WTC11 (cell line): Measurements from ENCODE around the gene VAMP1.

Experiments used
- IRF2 ChIP-seq: sonication (generic); formaldehyde crosslinking; IDR thresholded peaks from 2 replicates; pipeline ENCODE4 v1.8.0; 2022; ENCODE audit warnings: low read depth, missing genetic modification reagents, borderline replicate concordance
- JUN ChIP-seq: sonication (generic); formaldehyde crosslinking; IDR thresholded peaks from 2 replicates; pipeline ENCODE4 v1.8.0; 2023; ENCODE audit warnings: mild to moderate bottlenecking, missing genetic modification reagents
- SMAD4 ChIP-seq: sonication (generic); formaldehyde crosslinking; IDR thresholded peaks from 2 replicates; pipeline ENCODE4 v1.8.0; 2022; ENCODE audit warnings: mild to moderate bottlenecking, missing genetic modification reagents
- ZNF121 ChIP-seq: sonication (generic); formaldehyde crosslinking; IDR thresholded peaks from 2 replicates; pipeline ENCODE4 v1.8.0; 2023; ENCODE audit warnings: missing genetic modification reagents
- ZNF317 ChIP-seq: sonication (generic); formaldehyde crosslinking; IDR thresholded peaks from 2 replicates; pipeline ENCODE4 v1.8.1; 2023; ENCODE audit warnings: low read depth, mild to moderate bottlenecking, moderate library complexity, missing genetic modification reagents, borderline replicate concordance
- ZNF423 ChIP-seq: fragments of 250-450 bp; sonication (Bioruptor Pico); IDR thresholded peaks from 2 replicates; pipeline ENCODE4 v2.1.2; 2022; ENCODE audit warnings: mild to moderate bottlenecking, moderate library complexity
- TF ChIP-seq, protein P1 (sequence below): fragments of 200-600 bp; IDR thresholded peaks from 2 replicates; pipeline ENCODE4 v1.8.0; 2022; ENCODE audit warnings: antibody characterized with exemption
- TF ChIP-seq, protein P2 (sequence below): sonication (generic); formaldehyde crosslinking; IDR thresholded peaks from 2 replicates; pipeline ENCODE4 v1.8.0; 2022; ENCODE audit warnings: mild to moderate bottlenecking, missing genetic modification reagents
- TF ChIP-seq, protein P3 (sequence below): sonication (generic); formaldehyde crosslinking; conservative IDR thresholded peaks from 2 replicates; pipeline ENCODE4 v1.8.1; 2022; ENCODE audit warnings: mild to moderate bottlenecking, missing genetic modification reagents
- TF ChIP-seq, protein P4 (sequence below): sonication (generic); formaldehyde crosslinking; IDR thresholded peaks from 2 replicates; pipeline ENCODE4 v1.8.1; 2022; ENCODE audit warnings: mild to moderate bottlenecking, missing genetic modification reagents, moderate library complexity, borderline replicate concordance
- TF ChIP-seq, protein P5 (sequence below): sonication (generic); formaldehyde crosslinking; IDR thresholded peaks from 2 replicates; pipeline ENCODE4 v1.8.1; 2022; ENCODE audit warnings: mild to moderate bottlenecking, moderate library complexity, missing genetic modification reagents

DNA sequence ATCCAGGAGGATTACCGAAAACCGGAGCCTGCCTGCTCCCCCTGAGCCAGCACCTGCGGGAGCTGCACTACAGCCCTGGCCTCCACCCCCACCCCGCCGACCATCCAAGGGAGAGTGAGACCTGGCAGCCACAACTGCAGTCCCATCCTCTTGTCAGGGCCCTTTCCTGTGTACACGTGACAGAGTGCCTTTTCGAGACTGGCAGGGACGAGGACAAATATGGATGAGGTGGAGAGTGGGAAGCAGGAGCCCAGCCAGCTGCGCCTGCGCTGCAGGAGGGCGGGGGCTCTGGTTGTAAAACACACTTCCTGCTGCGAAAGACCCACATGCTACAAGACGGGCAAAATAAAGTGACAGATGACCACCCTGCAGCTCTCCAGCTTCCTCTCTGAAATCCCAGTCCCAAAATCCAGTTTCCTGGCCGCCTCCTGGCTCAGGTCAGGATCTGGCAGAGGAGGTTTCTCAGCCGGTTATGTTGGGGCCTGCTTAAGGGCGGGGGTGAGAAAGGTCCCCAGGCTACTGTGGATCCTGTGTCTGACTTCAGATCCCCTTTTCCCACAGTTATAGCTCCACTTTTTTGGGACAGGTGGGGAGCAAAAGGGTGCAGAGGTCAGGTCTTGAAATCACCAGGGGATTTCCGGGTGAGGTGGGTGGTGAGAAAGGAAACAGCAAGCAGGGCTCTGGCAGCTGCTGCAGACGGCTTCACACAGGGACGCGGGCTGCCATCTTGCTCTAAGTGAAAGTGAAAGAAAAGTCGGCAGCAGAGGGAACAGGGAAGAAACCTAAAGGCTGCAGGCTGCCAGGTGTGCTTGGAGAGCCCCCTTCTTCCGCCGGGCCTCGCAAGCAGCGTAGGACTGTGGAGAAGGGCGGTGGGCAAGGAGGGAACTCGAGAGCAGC, 18.9 kb downstream of the VAMP1 start, which contains the start of gene TAPBPL:
- peak; percentile 64; the same call in 1 of the 2 replicates for TF ChIP-seq ZNF423
- TF ChIP-seq, protein P1, sequence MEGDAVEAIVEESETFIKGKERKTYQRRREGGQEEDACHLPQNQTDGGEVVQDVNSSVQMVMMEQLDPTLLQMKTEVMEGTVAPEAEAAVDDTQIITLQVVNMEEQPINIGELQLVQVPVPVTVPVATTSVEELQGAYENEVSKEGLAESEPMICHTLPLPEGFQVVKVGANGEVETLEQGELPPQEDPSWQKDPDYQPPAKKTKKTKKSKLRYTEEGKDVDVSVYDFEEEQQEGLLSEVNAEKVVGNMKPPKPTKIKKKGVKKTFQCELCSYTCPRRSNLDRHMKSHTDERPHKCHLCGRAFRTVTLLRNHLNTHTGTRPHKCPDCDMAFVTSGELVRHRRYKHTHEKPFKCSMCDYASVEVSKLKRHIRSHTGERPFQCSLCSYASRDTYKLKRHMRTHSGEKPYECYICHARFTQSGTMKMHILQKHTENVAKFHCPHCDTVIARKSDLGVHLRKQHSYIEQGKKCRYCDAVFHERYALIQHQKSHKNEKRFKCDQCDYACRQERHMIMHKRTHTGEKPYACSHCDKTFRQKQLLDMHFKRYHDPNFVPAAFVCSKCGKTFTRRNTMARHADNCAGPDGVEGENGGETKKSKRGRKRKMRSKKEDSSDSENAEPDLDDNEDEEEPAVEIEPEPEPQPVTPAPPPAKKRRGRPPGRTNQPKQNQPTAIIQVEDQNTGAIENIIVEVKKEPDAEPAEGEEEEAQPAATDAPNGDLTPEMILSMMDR, result no peak
- no peak for TF ChIP-seq JUN (CRISPR knock-in tag)
- no peak for TF ChIP-seq IRF2 (CRISPR knock-in tag)
- TF ChIP-seq SMAD4, result no peak
- TF ChIP-seq, protein P2, sequence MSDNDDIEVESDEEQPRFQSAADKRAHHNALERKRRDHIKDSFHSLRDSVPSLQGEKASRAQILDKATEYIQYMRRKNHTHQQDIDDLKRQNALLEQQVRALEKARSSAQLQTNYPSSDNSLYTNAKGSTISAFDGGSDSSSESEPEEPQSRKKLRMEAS (CRISPR knock-in tag), result peak; percentile 49; the same call in 1 of the 2 replicates
- TF ChIP-seq, protein P3, sequence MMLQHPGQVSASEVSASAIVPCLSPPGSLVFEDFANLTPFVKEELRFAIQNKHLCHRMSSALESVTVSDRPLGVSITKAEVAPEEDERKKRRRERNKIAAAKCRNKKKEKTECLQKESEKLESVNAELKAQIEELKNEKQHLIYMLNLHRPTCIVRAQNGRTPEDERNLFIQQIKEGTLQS (CRISPR knock-in tag), result no peak
- 0 out of 2 replicates have a peak, but pooled peaks have one; percentile 16 for TF ChIP-seq ZNF317
- TF ChIP-seq, protein P4, sequence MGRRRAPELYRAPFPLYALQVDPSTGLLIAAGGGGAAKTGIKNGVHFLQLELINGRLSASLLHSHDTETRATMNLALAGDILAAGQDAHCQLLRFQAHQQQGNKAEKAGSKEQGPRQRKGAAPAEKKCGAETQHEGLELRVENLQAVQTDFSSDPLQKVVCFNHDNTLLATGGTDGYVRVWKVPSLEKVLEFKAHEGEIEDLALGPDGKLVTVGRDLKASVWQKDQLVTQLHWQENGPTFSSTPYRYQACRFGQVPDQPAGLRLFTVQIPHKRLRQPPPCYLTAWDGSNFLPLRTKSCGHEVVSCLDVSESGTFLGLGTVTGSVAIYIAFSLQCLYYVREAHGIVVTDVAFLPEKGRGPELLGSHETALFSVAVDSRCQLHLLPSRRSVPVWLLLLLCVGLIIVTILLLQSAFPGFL (CRISPR knock-in tag), result no peak
- TF ChIP-seq, protein P5, sequence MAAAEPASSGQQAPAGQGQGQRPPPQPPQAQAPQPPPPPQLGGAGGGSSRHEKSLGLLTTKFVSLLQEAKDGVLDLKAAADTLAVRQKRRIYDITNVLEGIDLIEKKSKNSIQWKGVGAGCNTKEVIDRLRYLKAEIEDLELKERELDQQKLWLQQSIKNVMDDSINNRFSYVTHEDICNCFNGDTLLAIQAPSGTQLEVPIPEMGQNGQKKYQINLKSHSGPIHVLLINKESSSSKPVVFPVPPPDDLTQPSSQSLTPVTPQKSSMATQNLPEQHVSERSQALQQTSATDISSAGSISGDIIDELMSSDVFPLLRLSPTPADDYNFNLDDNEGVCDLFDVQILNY (CRISPR knock-in tag), result no peak
- TF ChIP-seq ZNF121 (CRISPR knock-in tag), result no peak
